HG03196 (cell line): Measurements from ENCODE around the gene SEZ6.
"Not testable (repeated sequence)": the region's sequence is repeated elsewhere in the genome, so short reads cannot be mapped to it uniquely, and the experiment has no call there.

ENCODE experiments used
- ATAC-seq: cut with Tn5 transposase; IDR thresholded peaks from one replicate; pipeline ENCODE4 v1.9.1; 2021; ENCODE audit not compliant: unreplicated experiment

Gene SEZ6

GRCh38 chr17:28941251-28941650 lies 64.6 kb downstream of the SEZ6 start:
- ATAC-seq: no peak

GRCh38 chr17:28940675-28941074 lies 65.2 kb downstream of the SEZ6 start:
- ATAC-seq: no peak

- no peak for ATAC-seq
These were observed 65.7 kb downstream of the SEZ6 start for GRCh38 chr17:28940142-28940541.

- ATAC-seq: no peak
These were observed 67.3 kb downstream of the SEZ6 start for GRCh38 chr17:28938552-28938951.

GRCh38 chr17:28937044-28937729 lies 68.6 kb downstream of the SEZ6 start:
- ATAC-seq: no peak

GRCh38 chr17:28935744-28936460 lies 69.9 kb downstream of the SEZ6 start:
- ATAC-seq: no peak

- ATAC-seq: not testable (repeated sequence)
These were observed 71.3 kb downstream of the SEZ6 start for GRCh38 chr17:28934508-28934907.

GRCh38 chr17:28929787-28930186 lies 76.0 kb downstream of the SEZ6 start:
- ATAC-seq: no peak

- no peak for ATAC-seq
These were observed 77.8 kb downstream of the SEZ6 start for GRCh38 chr17:28928061-28928460.

- no peak for ATAC-seq
These were observed 79.0 kb downstream of the SEZ6 start for GRCh38 chr17:28926786-28927185.

GRCh38 chr17:28926366-28926765 lies 79.5 kb downstream of the SEZ6 start:
- no peak for ATAC-seq

- ATAC-seq: peak; percentile 46
These were observed 79.9 kb downstream of the SEZ6 start for GRCh38 chr17:28925912-28926365.

GRCh38 chr17:28920201-28920600 lies 85.6 kb downstream of the SEZ6 start:
- ATAC-seq: no peak

- ATAC-seq: no peak
These were observed 87.5 kb downstream of the SEZ6 start for GRCh38 chr17:28918295-28918694.

GRCh38 chr17:28917465-28917864 lies 88.4 kb downstream of the SEZ6 start:
- no peak for ATAC-seq

- no peak for ATAC-seq
These were observed 88.8 kb downstream of the SEZ6 start for GRCh38 chr17:28917029-28917428.

GRCh38 chr17:28916302-28916934 lies 89.4 kb downstream of the SEZ6 start:
- ATAC-seq: no peak

GRCh38 chr17:28912938-28913333 lies 92.9 kb downstream of the SEZ6 start:
- no peak for ATAC-seq

- no peak for ATAC-seq
These were observed 93.4 kb downstream of the SEZ6 start for GRCh38 chr17:28912281-28912937.

- no peak for ATAC-seq
These were observed 94.3 kb downstream of the SEZ6 start for GRCh38 chr17:28911411-28912045.

GRCh38 chr17:28910534-28910933 lies 95.3 kb downstream of the SEZ6 start:
- no peak for ATAC-seq
